ENCODE data around the gene HMGCS1.
"Not testable (repeated sequence)": the region's sequence is repeated elsewhere in the genome, so short reads cannot be mapped to it uniquely, and the experiment has no call there.

The HMGCS1 gene

GRCh38 chr5:43312076-43312661 lies 1.0 kb downstream of the HMGCS1 start:
- no peak for DNase-seq (ENCODE audit: low spot score)

- DNase-seq (ENCODE audit: low spot score): no peak
These were observed 3.6 kb downstream of the HMGCS1 start for GRCh38 chr5:43309637-43310036.

GRCh38 chr5:43309122-43309521 lies 4.1 kb downstream of the HMGCS1 start:
- no peak for DNase-seq (ENCODE audit: low spot score)

- DNase-seq (ENCODE audit: low spot score): not testable (repeated sequence)
These were observed 6.3 kb downstream of the HMGCS1 start for GRCh38 chr5:43306954-43307353.

- DNase-seq (ENCODE audit: low spot score): peak; percentile 47
These were observed 7.2 kb downstream of the HMGCS1 start for GRCh38 chr5:43305948-43306565.

GRCh38 chr5:43304525-43304924 lies 8.7 kb downstream of the HMGCS1 start:
- no peak for DNase-seq (ENCODE audit: low spot score)

- DNase-seq (ENCODE audit: low spot score): no peak
These were observed 10.0 kb downstream of the HMGCS1 start for GRCh38 chr5:43303242-43303641.

- DNase-seq (ENCODE audit: low spot score): no peak
These were observed 10.7 kb downstream of the HMGCS1 start for GRCh38 chr5:43302481-43302880.

- DNase-seq (ENCODE audit: low spot score): no peak
These were observed 11.5 kb downstream of the HMGCS1 start for GRCh38 chr5:43301653-43302091.

GRCh38 chr5:43300112-43300511 lies 13.1 kb downstream of the HMGCS1 start:
- no peak for DNase-seq (ENCODE audit: low spot score)

- DNase-seq (ENCODE audit: low spot score): no peak
These were observed 14.8 kb downstream of the HMGCS1 start for GRCh38 chr5:43298443-43298842.

GRCh38 chr5:43296835-43297234 lies 16.4 kb downstream of the HMGCS1 start:
- no peak for DNase-seq (ENCODE audit: low spot score)

GRCh38 chr5:43295202-43295601 lies 18.0 kb downstream of the HMGCS1 start:
- no peak for DNase-seq (ENCODE audit: low spot score)

- no peak for DNase-seq (ENCODE audit: low spot score)
These were observed 19.0 kb downstream of the HMGCS1 start for GRCh38 chr5:43294226-43294625.

GRCh38 chr5:43290726-43291125 lies 22.5 kb downstream of the HMGCS1 start:
- no peak for DNase-seq (ENCODE audit: low spot score)

GRCh38 chr5:43288269-43288831 lies 24.9 kb downstream of the HMGCS1 start:
- DNase-seq (ENCODE audit: low spot score): no peak

- DNase-seq (ENCODE audit: low spot score): no peak
These were observed 25.7 kb downstream of the HMGCS1 start for GRCh38 chr5:43287493-43287892.

GRCh38 chr5:43286623-43287022 lies 26.6 kb downstream of the HMGCS1 start:
- no peak for DNase-seq (ENCODE audit: low spot score)

GRCh38 chr5:43281840-43282658 lies 31.2 kb downstream of the HMGCS1 start:
- no peak for DNase-seq (ENCODE audit: low spot score)

GRCh38 chr5:43279548-43280274 lies 33.5 kb downstream of the HMGCS1 start:
- no peak for DNase-seq (ENCODE audit: low spot score)

- no peak for DNase-seq (ENCODE audit: low spot score)
These were observed 37.8 kb downstream of the HMGCS1 start for GRCh38 chr5:43275391-43275790.

GRCh38 chr5:43274435-43275114 lies 38.6 kb downstream of the HMGCS1 start:
- DNase-seq (ENCODE audit: low spot score): no peak
